Lower lobe of right lung (tissue), 2 donors: Measurements from ENCODE around the gene KCNB1. TPM values are rescaled to one million over a fixed set of nuclear protein-coding genes. Genes with fewer than 3 reads are reported as not detected.

Experiments used
- ATAC-seq, 2 donors: fragments of 200-7000 bp; cut with Tn5 transposase; one replicate each; pipeline ENCODE4 v1.9.1; 2020 to 2022; ENCODE audit warnings: mild to moderate bottlenecking in 2 of 2, moderate library complexity in 2 of 2
- DNase-seq: peaks from one replicate; pipeline ENCODE4 v3.0.0-alpha.2; 2020
- H3K27ac ChIP-seq: fragments of 200-600 bp; one replicate; pipeline ENCODE4 v1.8.0; 2022
- H3K27me3 ChIP-seq: fragments of 200-600 bp; one replicate; pipeline ENCODE4 v1.8.0; 2022; ENCODE audit warnings: low read depth
- H3K36me3 ChIP-seq: fragments of 200-600 bp; one replicate; pipeline ENCODE4 v1.8.0; 2022; ENCODE audit warnings: mild to moderate bottlenecking
- H3K4me1 ChIP-seq: fragments of 200-600 bp; one replicate; pipeline ENCODE4 v1.8.0; 2022
- H3K4me3 ChIP-seq: fragments of 200-600 bp; one replicate; pipeline ENCODE4 v1.8.0; 2022; ENCODE audit warnings: mild to moderate bottlenecking
- H3K9me3 ChIP-seq: fragments of 200-600 bp; one replicate; pipeline ENCODE4 v1.8.0; 2022
- CTCF ChIP-seq: fragments of 200-600 bp; IDR thresholded peaks from one replicate; pipeline ENCODE4 v1.8.0; 2022; ENCODE audit warnings: antibody characterized with exemption, mild to moderate bottlenecking
- intact Hi-C: fragments of 100-400 bp; cut with DNase I; formaldehyde crosslinking; loops from one replicate; pipeline ENCODE4 v1.11.0; 2022
- total RNA-seq: library from RNA; stranded (reverse); fragmentation: NEBNext Ultra II Directional; extraction: Animal tissue kit (Norgen Biotek cat#: 25700); gene quantifications from one replicate; pipeline ENCODE4 v1.2.1, GENCODE V29; 2021
- donor health status: DM: no; HTN: yes; CAD: no; lungs with severe emphysema.

Gene KCNB1
- total RNA-seq, 1 donor from 2014 or later, result 0.53 TPM

- no peaks in the 10 kb centered on the region for H3K36me3 ChIP-seq
- ATAC-seq (no peak), DNase-seq (no peak)
- no peaks in the 10 kb centered on the region for H3K4me1 ChIP-seq
- H3K4me3 ChIP-seq, result no peak overlapping the region
- H3K27ac ChIP-seq, result no peak overlapping the region
- no peak for TF ChIP-seq CTCF
- intact Hi-C loops, result no loop called here
- H3K27me3 ChIP-seq, result peaks cover 4% of the 10 kb centered on the region
- no peaks in the 10 kb centered on the region for H3K9me3 ChIP-seq
These were observed 93.7 kb downstream of the KCNB1 start for GRCh38 chr20:49388744-49389143.

DNA sequence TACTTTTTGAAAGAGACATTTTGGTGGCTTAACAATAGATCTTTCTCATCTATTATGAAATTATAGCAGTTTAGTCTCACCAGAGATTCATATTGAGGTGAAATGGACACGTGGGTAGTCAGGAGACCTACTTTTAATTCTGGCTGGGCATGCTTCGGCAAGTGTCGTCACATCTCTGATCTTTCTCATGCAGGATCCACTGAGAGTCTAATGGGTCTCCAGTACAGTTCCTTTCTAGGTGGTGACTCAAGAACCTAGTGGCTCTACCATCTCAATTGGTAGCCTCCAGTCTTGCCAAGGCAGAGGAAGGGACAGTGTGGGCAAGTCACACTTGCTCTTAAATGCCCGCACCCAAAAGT lies 94.9 kb downstream of the KCNB1 start:
- H3K27me3 ChIP-seq, result no peaks in the 10 kb centered on the region
- no peak overlapping the region for H3K27ac ChIP-seq
- H3K4me1 ChIP-seq, result no peaks in the 10 kb centered on the region
- no peaks in the 10 kb centered on the region for H3K36me3 ChIP-seq
- no peak for TF ChIP-seq CTCF
- DNase-seq (no peak), ATAC-seq (no peak)
- H3K4me3 ChIP-seq, result no peak overlapping the region
- intact Hi-C loops, result no loop called here
- no peaks in the 10 kb centered on the region for H3K9me3 ChIP-seq

- Histone ChIP-seq H3K27me3 (no peaks in the 10 kb centered on the region), H3K4me3 (no peak overlapping the region), H3K36me3 (no peaks in the 10 kb centered on the region), H3K9me3 (no peaks in the 10 kb centered on the region), H3K27ac (no peak overlapping the region), H3K4me1 (no peaks in the 10 kb centered on the region)
- intact Hi-C loops, result no loop called here
- ATAC-seq, result no peak
- no peak for TF ChIP-seq CTCF
- DNase-seq, result no peak
These were observed 95.5 kb downstream of the KCNB1 start for GRCh38 chr20:49386848-49387580.

- no peaks in the 10 kb centered on the region for H3K4me1 ChIP-seq
- H3K36me3 ChIP-seq, result no peaks in the 10 kb centered on the region
- H3K27me3 ChIP-seq, result no peaks in the 10 kb centered on the region
- H3K4me3 ChIP-seq, result no peak overlapping the region
- no peaks in the 10 kb centered on the region for H3K9me3 ChIP-seq
- intact Hi-C loops, result no loop called here
- TF ChIP-seq CTCF, result no peak
- DNase-seq (no peak), ATAC-seq (peak in 1 of 2 donors; percentile 58)
- H3K27ac ChIP-seq, result no peak overlapping the region
These were observed 97.0 kb downstream of the KCNB1 start for GRCh38 chr20:49385465-49385864.

GRCh38 chr20:49384437-49385434 lies 97.7 kb downstream of the KCNB1 start:
- intact Hi-C loops, result no loop called here

More at GRCh38 chr20:49384437-49385434, 97.7 kb downstream of the KCNB1 start:
- no peak overlapping the region for H3K27ac ChIP-seq
- no peak overlapping the region for H3K4me3 ChIP-seq
- H3K36me3 ChIP-seq, result no peaks in the 10 kb centered on the region
- no peaks in the 10 kb centered on the region for H3K27me3 ChIP-seq
- peak; percentile 67 for TF ChIP-seq CTCF
- peak; percentile 59 to 61 for ATAC-seq
- H3K9me3 ChIP-seq, result no peaks in the 10 kb centered on the region
- peak; percentile 71 for DNase-seq
- H3K4me1 ChIP-seq, result no peaks in the 10 kb centered on the region
